ENCODE results near the gene MTFMT. TPM values are rescaled to one million over a fixed set of nuclear protein-coding genes. Genes with fewer than 3 reads are reported as not detected.
A peak's percentile ranks its signal among the peaks of the same experiment; 100 is the strongest.

MTFMT gene
- total and polyA plus RNA-seq, 2 of the 13 experiments (the other 11 are each of a cell fraction or from before 2014, with no cell fraction given) = 9.9 to 23.2 TPM

DNA sequence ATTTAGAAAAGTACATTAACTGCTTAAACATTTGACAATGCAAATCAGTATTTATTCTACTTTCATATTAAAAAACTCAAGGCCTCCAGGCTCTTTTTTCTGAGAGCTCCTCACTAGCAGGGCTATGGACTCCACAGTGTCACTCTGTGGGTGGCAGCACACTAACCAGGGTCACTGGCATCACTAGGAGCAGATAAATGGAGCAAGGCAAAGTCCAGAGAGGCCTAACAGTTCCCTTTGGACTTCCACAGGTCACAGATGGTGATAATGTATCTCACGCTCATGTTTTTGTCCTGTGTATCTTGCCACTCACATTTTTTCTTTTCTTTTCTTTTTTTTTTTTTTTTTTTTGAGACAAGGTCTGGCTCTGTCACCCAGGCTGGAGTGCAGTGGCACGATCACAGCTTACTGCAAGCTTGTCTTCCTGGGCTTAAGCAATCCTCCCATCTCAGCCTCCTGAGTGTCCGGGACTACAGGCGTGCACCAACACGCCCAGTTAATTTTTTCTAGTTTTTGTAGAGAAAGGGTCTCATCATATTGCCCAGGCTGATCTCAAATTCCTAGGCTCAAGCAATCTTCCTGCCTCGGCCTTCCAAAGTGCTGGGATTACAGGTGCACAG is 47.5 kb downstream of the MTFMT start (continued):
- TF ChIP-seq, protein P1, sequence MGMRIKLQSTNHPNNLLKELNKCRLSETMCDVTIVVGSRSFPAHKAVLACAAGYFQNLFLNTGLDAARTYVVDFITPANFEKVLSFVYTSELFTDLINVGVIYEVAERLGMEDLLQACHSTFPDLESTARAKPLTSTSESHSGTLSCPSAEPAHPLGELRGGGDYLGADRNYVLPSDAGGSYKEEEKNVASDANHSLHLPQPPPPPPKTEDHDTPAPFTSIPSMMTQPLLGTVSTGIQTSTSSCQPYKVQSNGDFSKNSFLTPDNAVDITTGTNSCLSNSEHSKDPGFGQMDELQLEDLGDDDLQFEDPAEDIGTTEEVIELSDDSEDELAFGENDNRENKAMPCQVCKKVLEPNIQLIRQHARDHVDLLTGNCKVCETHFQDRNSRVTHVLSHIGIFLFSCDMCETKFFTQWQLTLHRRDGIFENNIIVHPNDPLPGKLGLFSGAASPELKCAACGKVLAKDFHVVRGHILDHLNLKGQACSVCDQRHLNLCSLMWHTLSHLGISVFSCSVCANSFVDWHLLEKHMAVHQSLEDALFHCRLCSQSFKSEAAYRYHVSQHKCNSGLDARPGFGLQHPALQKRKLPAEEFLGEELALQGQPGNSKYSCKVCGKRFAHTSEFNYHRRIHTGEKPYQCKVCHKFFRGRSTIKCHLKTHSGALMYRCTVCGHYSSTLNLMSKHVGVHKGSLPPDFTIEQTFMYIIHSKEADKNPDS (CRISPR knock-in tag; IDR thresholded peaks at IDR 0.05) = no peak
- TF ChIP-seq MEF2D (CRISPR knock-in tag; IDR thresholded peaks at IDR 0.05) = no peak
- peak; percentile 46; the same call in 1 of the 2 replicates for TF ChIP-seq HOXA3 (CRISPR knock-in tag; IDR thresholded peaks at IDR 0.05)
- TF ChIP-seq, protein P2, sequence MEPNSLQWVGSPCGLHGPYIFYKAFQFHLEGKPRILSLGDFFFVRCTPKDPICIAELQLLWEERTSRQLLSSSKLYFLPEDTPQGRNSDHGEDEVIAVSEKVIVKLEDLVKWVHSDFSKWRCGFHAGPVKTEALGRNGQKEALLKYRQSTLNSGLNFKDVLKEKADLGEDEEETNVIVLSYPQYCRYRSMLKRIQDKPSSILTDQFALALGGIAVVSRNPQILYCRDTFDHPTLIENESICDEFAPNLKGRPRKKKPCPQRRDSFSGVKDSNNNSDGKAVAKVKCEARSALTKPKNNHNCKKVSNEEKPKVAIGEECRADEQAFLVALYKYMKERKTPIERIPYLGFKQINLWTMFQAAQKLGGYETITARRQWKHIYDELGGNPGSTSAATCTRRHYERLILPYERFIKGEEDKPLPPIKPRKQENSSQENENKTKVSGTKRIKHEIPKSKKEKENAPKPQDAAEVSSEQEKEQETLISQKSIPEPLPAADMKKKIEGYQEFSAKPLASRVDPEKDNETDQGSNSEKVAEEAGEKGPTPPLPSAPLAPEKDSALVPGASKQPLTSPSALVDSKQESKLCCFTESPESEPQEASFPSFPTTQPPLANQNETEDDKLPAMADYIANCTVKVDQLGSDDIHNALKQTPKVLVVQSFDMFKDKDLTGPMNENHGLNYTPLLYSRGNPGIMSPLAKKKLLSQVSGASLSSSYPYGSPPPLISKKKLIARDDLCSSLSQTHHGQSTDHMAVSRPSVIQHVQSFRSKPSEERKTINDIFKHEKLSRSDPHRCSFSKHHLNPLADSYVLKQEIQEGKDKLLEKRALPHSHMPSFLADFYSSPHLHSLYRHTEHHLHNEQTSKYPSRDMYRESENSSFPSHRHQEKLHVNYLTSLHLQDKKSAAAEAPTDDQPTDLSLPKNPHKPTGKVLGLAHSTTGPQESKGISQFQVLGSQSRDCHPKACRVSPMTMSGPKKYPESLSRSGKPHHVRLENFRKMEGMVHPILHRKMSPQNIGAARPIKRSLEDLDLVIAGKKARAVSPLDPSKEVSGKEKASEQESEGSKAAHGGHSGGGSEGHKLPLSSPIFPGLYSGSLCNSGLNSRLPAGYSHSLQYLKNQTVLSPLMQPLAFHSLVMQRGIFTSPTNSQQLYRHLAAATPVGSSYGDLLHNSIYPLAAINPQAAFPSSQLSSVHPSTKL (CRISPR knock-in tag; IDR thresholded peaks at IDR 0.05) = peak; percentile 43
- TF ChIP-seq NFATC3 (CRISPR knock-in tag; IDR thresholded peaks at IDR 0.05) = no peak
- no peak for TF ChIP-seq ZNF777 (CRISPR knock-in tag; IDR thresholded peaks at IDR 0.05)
- TF ChIP-seq DNMT1 (CRISPR knock-in tag; IDR thresholded peaks at IDR 0.05) = no peak
- TF ChIP-seq, protein P3, sequence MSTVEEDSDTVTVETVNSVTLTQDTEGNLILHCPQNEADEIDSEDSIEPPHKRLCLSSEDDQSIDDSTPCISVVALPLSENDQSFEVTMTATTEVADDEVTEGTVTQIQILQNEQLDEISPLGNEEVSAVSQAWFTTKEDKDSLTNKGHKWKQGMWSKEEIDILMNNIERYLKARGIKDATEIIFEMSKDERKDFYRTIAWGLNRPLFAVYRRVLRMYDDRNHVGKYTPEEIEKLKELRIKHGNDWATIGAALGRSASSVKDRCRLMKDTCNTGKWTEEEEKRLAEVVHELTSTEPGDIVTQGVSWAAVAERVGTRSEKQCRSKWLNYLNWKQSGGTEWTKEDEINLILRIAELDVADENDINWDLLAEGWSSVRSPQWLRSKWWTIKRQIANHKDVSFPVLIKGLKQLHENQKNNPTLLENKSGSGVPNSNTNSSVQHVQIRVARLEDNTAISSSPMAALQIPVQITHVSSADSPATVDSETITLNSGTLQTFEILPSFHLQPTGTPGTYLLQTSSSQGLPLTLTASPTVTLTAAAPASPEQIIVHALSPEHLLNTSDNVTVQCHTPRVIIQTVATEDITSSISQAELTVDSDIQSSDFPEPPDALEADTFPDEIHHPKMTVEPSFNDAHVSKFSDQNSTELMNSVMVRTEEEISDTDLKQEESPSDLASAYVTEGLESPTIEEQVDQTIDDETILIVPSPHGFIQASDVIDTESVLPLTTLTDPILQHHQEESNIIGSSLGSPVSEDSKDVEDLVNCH (CRISPR knock-in tag; IDR thresholded peaks at IDR 0.05) = no peak
- no peak for TF ChIP-seq U2AF1 (optimal IDR thresholded peaks at IDR 0.05; ENCODE audit: low read depth, low read length)
- 0 out of 2 replicates have a peak, but pooled peaks have one; percentile 24 for TF ChIP-seq KLF11 (CRISPR knock-in tag; IDR thresholded peaks at IDR 0.05)
- no peak for TF ChIP-seq NFIC (IDR thresholded peaks at IDR 0.05; ENCODE audit: low read length)
- TF ChIP-seq BRCA1 (CRISPR knock-in tag; IDR thresholded peaks at IDR 0.05) = no peak
- 0 out of 2 replicates have a peak, but pooled peaks have one; percentile 28 for TF ChIP-seq ZNF264 (CRISPR knock-in tag; IDR thresholded peaks at IDR 0.05)
- TF ChIP-seq STAG1 (CRISPR knock-in tag; IDR thresholded peaks at IDR 0.05) = no peak
- TF ChIP-seq ZNF256 (CRISPR knock-in tag; conservative IDR thresholded peaks at IDR 0.05) = no peak
- TF ChIP-seq KDM4B (CRISPR knock-in tag; IDR thresholded peaks at IDR 0.05) = no peak
- TF ChIP-seq ZSCAN12 (CRISPR knock-in tag; IDR thresholded peaks at IDR 0.05) = no peak
- no peak for TF ChIP-seq FOXM1 (CRISPR knock-in tag; IDR thresholded peaks at IDR 0.05)
- TF ChIP-seq ELF1 (CRISPR knock-in tag; IDR thresholded peaks at IDR 0.05) = no peak
- no peak for TF ChIP-seq ARNT (IDR thresholded peaks at IDR 0.05)
- TF ChIP-seq ZKSCAN1 (IDR thresholded peaks at IDR 0.05; ENCODE audit: low read length) = no peak
- TF ChIP-seq, protein P4, sequence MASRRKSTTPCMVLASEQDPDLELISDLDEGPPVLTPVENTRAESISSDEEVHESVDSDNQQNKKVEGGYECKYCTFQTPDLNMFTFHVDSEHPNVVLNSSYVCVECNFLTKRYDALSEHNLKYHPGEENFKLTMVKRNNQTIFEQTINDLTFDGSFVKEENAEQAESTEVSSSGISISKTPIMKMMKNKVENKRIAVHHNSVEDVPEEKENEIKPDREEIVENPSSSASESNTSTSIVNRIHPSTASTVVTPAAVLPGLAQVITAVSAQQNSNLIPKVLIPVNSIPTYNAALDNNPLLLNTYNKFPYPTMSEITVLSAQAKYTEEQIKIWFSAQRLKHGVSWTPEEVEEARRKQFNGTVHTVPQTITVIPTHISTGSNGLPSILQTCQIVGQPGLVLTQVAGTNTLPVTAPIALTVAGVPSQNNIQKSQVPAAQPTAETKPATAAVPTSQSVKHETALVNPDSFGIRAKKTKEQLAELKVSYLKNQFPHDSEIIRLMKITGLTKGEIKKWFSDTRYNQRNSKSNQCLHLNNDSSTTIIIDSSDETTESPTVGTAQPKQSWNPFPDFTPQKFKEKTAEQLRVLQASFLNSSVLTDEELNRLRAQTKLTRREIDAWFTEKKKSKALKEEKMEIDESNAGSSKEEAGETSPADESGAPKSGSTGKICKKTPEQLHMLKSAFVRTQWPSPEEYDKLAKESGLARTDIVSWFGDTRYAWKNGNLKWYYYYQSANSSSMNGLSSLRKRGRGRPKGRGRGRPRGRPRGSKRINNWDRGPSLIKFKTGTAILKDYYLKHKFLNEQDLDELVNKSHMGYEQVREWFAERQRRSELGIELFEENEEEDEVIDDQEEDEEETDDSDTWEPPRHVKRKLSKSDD (CRISPR knock-in tag; IDR thresholded peaks at IDR 0.05; ENCODE audit: low read depth) = no peak
